Testis (tissue), 3 donors: ENCODE data around the gene OR10R2. TPM values are rescaled to one million over a fixed set of nuclear protein-coding genes. Genes with fewer than 3 reads are reported as not detected.

Experiments
- DNase-seq: peaks from one replicate; pipeline ENCODE4 v3.0.0-alpha.2; 2019
- H3K27ac ChIP-seq, 2 donors: fragments of 200-600 bp; sonication (generic); one replicate each; pipeline ENCODE4 v1.5.1; 2019
- H3K27me3 ChIP-seq: fragments of 200-600 bp; sonication (generic); one replicate; pipeline ENCODE4 v1.5.1; 2019
- H3K36me3 ChIP-seq: fragments of 200-600 bp; sonication (generic); one replicate; pipeline ENCODE4 v1.5.1; 2017; ENCODE audit warnings: low read depth; ENCODE audit errors: missing control alignments
- H3K4me1 ChIP-seq: fragments of 200-600 bp; sonication (generic); one replicate; pipeline ENCODE4 v1.5.1; 2019
- H3K4me3 ChIP-seq, 2 donors: fragments of 200-600 bp; sonication (generic); one replicate each; pipeline ENCODE4 v1.5.1; 2017 to 2019
- H3K9me3 ChIP-seq: fragments of 200-600 bp; sonication (generic); one replicate; pipeline ENCODE4 v1.5.1; 2017
- CTCF ChIP-seq, 3 experiments: fragments of 450-650 bp in 2 of 3; fragments of 200-600 bp in 1 of 3; sonication (generic) in 1 of 3; IDR thresholded peaks; one replicate each; pipeline ENCODE4 v1.5.1; 2016 to 2019; ENCODE audit warnings: antibody characterized with exemption in 3 of 3, mild to moderate bottlenecking in 2 of 3, moderate library complexity in 1 of 3
- POLR2A ChIP-seq: fragments of 450-650 bp; IDR thresholded peaks from one replicate; pipeline ENCODE4 v1.6.1; 2017; ENCODE audit warnings: antibody characterized with exemption, mild to moderate bottlenecking, moderate library complexity
- WGBS, 2 donors: methylation state at CpG; one replicate each; pipeline ENCODE4 v1.1.5; 2018; 5-methylcytosine and 5-hydroxymethylcytosine counted together
- intact Hi-C: fragments of 100-400 bp; cut with DNase I; formaldehyde crosslinking; loops from one replicate; pipeline ENCODE4 v1.15.1; 2023; ENCODE audit warnings: low total_unique reads
- polyA plus RNA-seq: library from polyadenylated mRNA; stranded (reverse); fragments of 350-450 nt; fragmentation: Illumina TruSeq; extraction: RNeasy Lipid Tissue Mini Kit (QIAGEN cat#74804); gene quantifications from one replicate; pipeline ENCODE4 v1.2.3, GENCODE V29; 2014; ENCODE audit warnings: low read depth, low replicate concordance; ENCODE audit not compliant: insufficient read depth
- total RNA-seq, 2 donors: library from RNA; depleted of rRNA; stranded (reverse); fragments of >200 nt; gene quantifications; one replicate each; pipeline ENCODE4 v1.2.3, GENCODE V29; 2016

OR10R2 gene
- total and polyA plus RNA-seq, 3 donors from 2014 or later, result not detected

- no peak overlapping the region for H3K27ac ChIP-seq
- intact Hi-C loops, result no loop called here
- TF ChIP-seq POLR2A (no peak), CTCF (IDR thresholded peaks at IDR 0.05) (no peak)
- H3K4me3 ChIP-seq, result no peak overlapping the region
- H3K4me1 ChIP-seq, result peaks cover 5% of the 10 kb centered on the region
- no peaks in the 10 kb centered on the region for H3K36me3 ChIP-seq
- no peak for DNase-seq
- WGBS, 2 donors, result 90 to 91% methylated on average over 4 of the region's 4 CpGs
- no peaks in the 10 kb centered on the region for H3K27me3 ChIP-seq
- no peaks in the 10 kb centered on the region for H3K9me3 ChIP-seq
Measured at GRCh38 chr1:158445376-158445775, 26.6 kb upstream of the OR10R2 start.

GRCh38 chr1:158454537-158454936 is 17.5 kb upstream of the OR10R2 start:
- WGBS, 2 donors, result 63 to 64% methylated on average over 1 of the region's 1 CpG
- Histone ChIP-seq H3K9me3 (no peaks in the 10 kb centered on the region), H3K27me3 (no peaks in the 10 kb centered on the region), H3K36me3 (no peaks in the 10 kb centered on the region), H3K4me1 (no peaks in the 10 kb centered on the region), H3K4me3 (no peak overlapping the region), H3K27ac (no peak overlapping the region)
- no peak for DNase-seq
- TF ChIP-seq CTCF (IDR thresholded peaks at IDR 0.05), result no peak
- no peak for TF ChIP-seq POLR2A
- intact Hi-C loops, result no loop called here

GRCh38 chr1:158457246-158457645 is 14.8 kb upstream of the OR10R2 start:
- Histone ChIP-seq H3K4me3 (no peak overlapping the region), H3K36me3 (no peaks in the 10 kb centered on the region), H3K27ac (no peak overlapping the region), H3K4me1 (no peaks in the 10 kb centered on the region), H3K27me3 (no peaks in the 10 kb centered on the region), H3K9me3 (no peaks in the 10 kb centered on the region)
- intact Hi-C loops, result no loop called here
- TF ChIP-seq POLR2A (no peak), CTCF (IDR thresholded peaks at IDR 0.05) (no peak)
- no peak for DNase-seq

- no peaks in the 10 kb centered on the region for H3K4me1 ChIP-seq
- no peaks in the 10 kb centered on the region for H3K9me3 ChIP-seq
- H3K27me3 ChIP-seq, result no peaks in the 10 kb centered on the region
- no peak overlapping the region for H3K27ac ChIP-seq
- no peak overlapping the region for H3K4me3 ChIP-seq
- H3K36me3 ChIP-seq, result no peaks in the 10 kb centered on the region
- no peak for DNase-seq
- intact Hi-C loops, result no loop called here
- TF ChIP-seq POLR2A (no peak), CTCF (IDR thresholded peaks at IDR 0.05) (no peak)
Measured at GRCh38 chr1:158458263-158458662, 13.8 kb upstream of the OR10R2 start.

- Histone ChIP-seq H3K27ac (no peak within 1 kb of the TSS), H3K27me3 (no peaks in the 10 kb centered on the region), H3K9me3 (no peaks in the 10 kb centered on the region), H3K4me3 (no peak within 1 kb of the TSS), H3K4me1 (no peaks in the 10 kb centered on the region), H3K36me3 (no peaks in the 10 kb centered on the region)
- no peak for TF ChIP-seq POLR2A
- TF ChIP-seq CTCF (IDR thresholded peaks at IDR 0.05), result no peak
- no peak for DNase-seq
- 73 to 88% methylated on average over 2 of the region's 2 CpGs for WGBS, 2 donors
- intact Hi-C loops, result no loop called here
Measured at GRCh38 chr1:158461534-158461933, 10.5 kb upstream of the OR10R2 start, which contains the start of gene OR10K1. OR10K1 (plus strand) TSS chr1:158461834; CDS start chr1:158465562, 3,728 bp downstream.
